Measurements from ENCODE around the gene MSH5. TPM values are rescaled to one million over a fixed set of nuclear protein-coding genes. Genes with fewer than 3 reads are reported as not detected.

MSH5 gene
- total and polyA plus RNA-seq, 9 of the 15 experiments (the other 6 are each of a cell fraction or from before 2014, with no cell fraction given): 12.5 to 104 (median 46.6) TPM

GRCh38 chr6:31700740-31701401 is 38.9 kb upstream of the MSH5 start:
- BruUV-seq (replicated peaks): no TSS peak
- no peak for TF ChIP-seq IFI16 (CRISPR knock-in tag; IDR thresholded peaks at IDR 0.05)
- TF ChIP-seq TAF7 (tag; IDR thresholded peaks at IDR 0.05): 0 out of 2 replicates have a peak, but pooled peaks have one; percentile 13
- peak; percentile 69; the same call in 1 of the 2 replicates for TF ChIP-seq ZNF232 (CRISPR knock-in tag; IDR thresholded peaks at IDR 0.05)
- 0 out of 2 replicates have a peak, but pooled peaks have one; percentile 16 for TF ChIP-seq GABPB1 (CRISPR knock-in tag; IDR thresholded peaks at IDR 0.05)
- 0 out of 2 replicates have a peak, but pooled peaks have one; percentile 46 for TF ChIP-seq ZBTB1 (CRISPR knock-in tag; IDR thresholded peaks at IDR 0.05; ENCODE audit: borderline replicate concordance, low read depth)
- TF ChIP-seq MTF1 (CRISPR knock-in tag; IDR thresholded peaks at IDR 0.05; ENCODE audit: borderline replicate concordance): no peak
- no peak for TF ChIP-seq EWSR1 (IDR thresholded peaks at IDR 0.05; ENCODE audit: borderline replicate concordance, low read depth, partially characterized antibody)
- TF ChIP-seq, protein P1, sequence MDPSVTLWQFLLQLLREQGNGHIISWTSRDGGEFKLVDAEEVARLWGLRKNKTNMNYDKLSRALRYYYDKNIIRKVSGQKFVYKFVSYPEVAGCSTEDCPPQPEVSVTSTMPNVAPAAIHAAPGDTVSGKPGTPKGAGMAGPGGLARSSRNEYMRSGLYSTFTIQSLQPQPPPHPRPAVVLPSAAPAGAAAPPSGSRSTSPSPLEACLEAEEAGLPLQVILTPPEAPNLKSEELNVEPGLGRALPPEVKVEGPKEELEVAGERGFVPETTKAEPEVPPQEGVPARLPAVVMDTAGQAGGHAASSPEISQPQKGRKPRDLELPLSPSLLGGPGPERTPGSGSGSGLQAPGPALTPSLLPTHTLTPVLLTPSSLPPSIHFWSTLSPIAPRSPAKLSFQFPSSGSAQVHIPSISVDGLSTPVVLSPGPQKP (CRISPR knock-in tag; IDR thresholded peaks at IDR 0.05): 0 out of 2 replicates have a peak, but pooled peaks have one; percentile 61
- TF ChIP-seq, protein P2, sequence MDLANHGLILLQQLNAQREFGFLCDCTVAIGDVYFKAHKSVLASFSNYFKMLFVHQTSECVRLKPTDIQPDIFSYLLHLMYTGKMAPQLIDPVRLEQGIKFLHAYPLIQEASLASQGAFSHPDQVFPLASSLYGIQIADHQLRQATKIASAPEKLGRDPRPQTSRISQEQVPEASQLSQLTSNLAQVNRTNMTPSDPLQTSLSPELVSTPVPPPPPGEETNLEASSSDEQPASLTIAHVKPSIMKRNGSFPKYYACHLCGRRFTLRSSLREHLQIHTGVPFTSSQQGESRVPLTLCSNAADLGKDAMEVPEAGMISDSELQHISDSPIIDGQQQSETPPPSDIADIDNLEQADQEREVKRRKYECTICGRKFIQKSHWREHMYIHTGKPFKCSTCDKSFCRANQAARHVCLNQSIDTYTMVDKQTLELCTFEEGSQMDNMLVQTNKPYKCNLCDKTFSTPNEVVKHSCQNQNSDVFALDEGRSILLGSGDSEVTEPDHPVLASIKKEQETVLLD (IDR thresholded peaks at IDR 0.05): no peak
- TF ChIP-seq SUPT5H (IDR thresholded peaks at IDR 0.05): peak; percentile 29; the same call in 1 of the 2 replicates
- TF ChIP-seq, protein P3, sequence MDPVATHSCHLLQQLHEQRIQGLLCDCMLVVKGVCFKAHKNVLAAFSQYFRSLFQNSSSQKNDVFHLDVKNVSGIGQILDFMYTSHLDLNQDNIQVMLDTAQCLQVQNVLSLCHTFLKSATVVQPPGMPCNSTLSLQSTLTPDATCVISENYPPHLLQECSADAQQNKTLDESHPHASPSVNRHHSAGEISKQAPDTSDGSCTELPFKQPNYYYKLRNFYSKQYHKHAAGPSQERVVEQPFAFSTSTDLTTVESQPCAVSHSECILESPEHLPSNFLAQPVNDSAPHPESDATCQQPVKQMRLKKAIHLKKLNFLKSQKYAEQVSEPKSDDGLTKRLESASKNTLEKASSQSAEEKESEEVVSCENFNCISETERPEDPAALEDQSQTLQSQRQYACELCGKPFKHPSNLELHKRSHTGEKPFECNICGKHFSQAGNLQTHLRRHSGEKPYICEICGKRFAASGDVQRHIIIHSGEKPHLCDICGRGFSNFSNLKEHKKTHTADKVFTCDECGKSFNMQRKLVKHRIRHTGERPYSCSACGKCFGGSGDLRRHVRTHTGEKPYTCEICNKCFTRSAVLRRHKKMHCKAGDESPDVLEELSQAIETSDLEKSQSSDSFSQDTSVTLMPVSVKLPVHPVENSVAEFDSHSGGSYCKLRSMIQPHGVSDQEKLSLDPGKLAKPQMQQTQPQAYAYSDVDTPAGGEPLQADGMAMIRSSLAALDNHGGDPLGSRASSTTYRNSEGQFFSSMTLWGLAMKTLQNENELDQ (CRISPR knock-in tag; IDR thresholded peaks at IDR 0.05; ENCODE audit: borderline replicate concordance): 0 out of 2 replicates have a peak, but pooled peaks have one; percentile 26
- TF ChIP-seq, protein P4, sequence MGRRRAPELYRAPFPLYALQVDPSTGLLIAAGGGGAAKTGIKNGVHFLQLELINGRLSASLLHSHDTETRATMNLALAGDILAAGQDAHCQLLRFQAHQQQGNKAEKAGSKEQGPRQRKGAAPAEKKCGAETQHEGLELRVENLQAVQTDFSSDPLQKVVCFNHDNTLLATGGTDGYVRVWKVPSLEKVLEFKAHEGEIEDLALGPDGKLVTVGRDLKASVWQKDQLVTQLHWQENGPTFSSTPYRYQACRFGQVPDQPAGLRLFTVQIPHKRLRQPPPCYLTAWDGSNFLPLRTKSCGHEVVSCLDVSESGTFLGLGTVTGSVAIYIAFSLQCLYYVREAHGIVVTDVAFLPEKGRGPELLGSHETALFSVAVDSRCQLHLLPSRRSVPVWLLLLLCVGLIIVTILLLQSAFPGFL (CRISPR knock-in tag; IDR thresholded peaks at IDR 0.05): peak; percentile 42; the same call in 1 of the 2 replicates
- no peak for TF ChIP-seq GATA2 (CRISPR knock-in tag; IDR thresholded peaks at IDR 0.05)
- TF ChIP-seq TAL1 (IDR thresholded peaks at IDR 0.05): no peak
- peak in 1 of 2 experiments; percentile 37; a peak in 1 of 4 replicates for TF ChIP-seq CSDE1 (IDR thresholded peaks at IDR 0.05)
- 0 out of 2 replicates have a peak, but pooled peaks have one; percentile 23 for TF ChIP-seq SREBF1 (IDR thresholded peaks at IDR 0.05; ENCODE audit: borderline replicate concordance, low read depth, low read length)

More at GRCh38 chr6:31700740-31701401, 38.9 kb upstream of the MSH5 start:
- H3K4me1 ChIP-seq (replicated peaks in 1 of 2; ENCODE audit: control insufficient read depth in 2 of 2, insufficient read depth in 2 of 2, low read length in 2 of 2): peaks cover 15 to 22% of the 10 kb centered on the region in 2 experiments
- 73% methylated on average over 5 of the region's 5 CpGs for WGBS (ENCODE audit: insufficient coverage, low coverage, missing lambda C conversion rate)
- CTCF ChIA-PET (ENCODE audit: low intra/inter-chr PET ratio): no interaction called here
- H4K20me1 ChIP-seq (replicated peaks; ENCODE audit: control insufficient read depth, insufficient read depth, low read length): no peaks in the 10 kb centered on the region; the same call in 1 of the 2 replicates
- H3K27ac ChIP-seq (ENCODE audit: extremely low read depth, low read depth, low read length): peak overlapping the region; percentile 14; the same call in 1 of the 3 replicates
- H3K27me3 ChIP-seq (ENCODE audit: control insufficient read depth in 2 of 2, insufficient read depth in 2 of 2, low read length in 2 of 2): no peaks in the 10 kb centered on the region
- FAIRE-seq: no peak
- H3K9me1 ChIP-seq (ENCODE audit: control insufficient read depth, insufficient read depth, low read length): peaks cover 5% of the 10 kb centered on the region
- POLR2A ChIA-PET: interaction anchor here (0.6 to 9.7 kb wide), 6 partner anchors 9 to 38 kb away, joined by 3 to 158 read pairs (median 11); partner anchors contain the start of genes CSNK2B, GPANK1 and MSH5
- H3K9me3 ChIP-seq (replicated peaks; ENCODE audit: control insufficient read depth, insufficient read depth, low read depth, low read length): no peaks in the 10 kb centered on the region
- peaks cover 54% of the 10 kb centered on the region for H3K79me2 ChIP-seq (ENCODE audit: control insufficient read depth, insufficient read depth, low read length)
- peaks cover 54% of the 10 kb centered on the region for H3K36me3 ChIP-seq (ENCODE audit: control insufficient read depth, insufficient read depth, low read length)
- intact Hi-C loops (cut with micrococcal nuclease): no loop called here
- in situ Hi-C loops (cut with MboI): no loop called here
- ATAC-seq: no peak
- H3K9ac ChIP-seq (ENCODE audit: insufficient read depth in 1 of 2, low read depth in 2 of 2, low read length in 2 of 2): peak overlapping the region; percentile 32 to 93; a peak in 2 of 4 replicates
- H3K4me3 ChIP-seq: no peak overlapping the region
- H3K4me2 ChIP-seq (ENCODE audit: insufficient read depth, low read length): peak overlapping the region; percentile 87
- no peak for DNase-seq (ENCODE audit: extremely low read depth in 1 of 4, low spot score in 3 of 4)
- no peak overlapping the region for H2AFZ ChIP-seq (ENCODE audit: low read depth, low read length)
